Midbrain (tissue), 1 donor: ENCODE measurements around the gene OVOL3.
"Not testable (repeated sequence)": the region's sequence is repeated elsewhere in the genome, so short reads cannot be mapped to it uniquely, and the experiment has no call there.

Experiments
- DNase-seq: peaks from one replicate; lab custom pipeline; 2025; lab: John Stamatoyannopoulos, UW

The OVOL3 gene

GRCh38 chr19:36110487-36111199 is at the start of gene OVOL3:
TSS of gene OVOL3 (plus strand) at chr19:36111143. CDS start at chr19:36111203, 60 bp downstream.
- no peak for DNase-seq

- no peak for DNase-seq
Observed at GRCh38 chr19:36061367-36061766, 49.6 kb upstream of the OVOL3 start.

DNA sequence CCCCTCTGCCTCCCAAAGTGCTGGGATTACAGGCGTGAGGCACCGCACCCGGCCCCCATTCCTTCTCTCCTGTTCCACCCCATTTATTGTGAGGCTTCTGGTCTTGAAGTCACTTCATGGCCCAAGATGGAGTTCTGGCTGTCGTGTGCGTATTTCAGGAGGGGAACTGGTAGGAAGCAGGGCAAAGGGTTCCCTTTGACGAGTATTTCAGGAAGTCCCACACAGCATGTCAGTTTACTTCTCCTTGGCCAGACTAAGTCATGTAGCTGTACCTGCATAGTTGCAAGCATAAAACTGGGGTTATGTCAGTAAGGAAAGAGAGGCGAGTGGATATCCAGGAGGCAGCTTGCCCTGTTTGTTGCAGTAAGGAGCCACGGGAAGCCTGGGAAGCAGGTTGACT is 46.1 kb upstream of the OVOL3 start:
- DNase-seq, result no peak

DNA sequence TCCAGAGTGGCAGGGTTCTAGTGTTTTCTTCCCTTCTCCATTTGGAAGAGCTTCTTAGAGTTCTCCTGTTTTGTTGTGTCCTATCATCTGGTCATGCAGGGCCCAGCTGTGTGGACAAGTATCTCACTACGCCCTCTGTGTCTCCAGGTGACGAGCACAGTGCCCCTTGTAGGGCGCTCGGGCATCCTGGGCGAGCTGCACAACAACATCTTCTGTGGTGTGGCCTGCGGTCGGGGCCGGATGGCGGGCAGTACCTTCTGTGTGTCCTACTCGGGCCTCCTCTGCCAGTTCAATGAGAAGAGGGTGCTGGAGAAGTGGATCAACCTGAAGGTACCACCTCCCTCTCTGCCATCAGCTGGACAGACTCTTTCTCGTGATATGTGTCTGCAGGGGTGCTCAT is 43.3 kb upstream of the OVOL3 start:
- no peak for DNase-seq

GRCh38 chr19:36068810-36069499 is 42.0 kb upstream of the OVOL3 start:
- not testable (repeated sequence) for DNase-seq

GRCh38 chr19:36072081-36072480 is 38.9 kb upstream of the OVOL3 start:
- DNase-seq, result no peak

DNA sequence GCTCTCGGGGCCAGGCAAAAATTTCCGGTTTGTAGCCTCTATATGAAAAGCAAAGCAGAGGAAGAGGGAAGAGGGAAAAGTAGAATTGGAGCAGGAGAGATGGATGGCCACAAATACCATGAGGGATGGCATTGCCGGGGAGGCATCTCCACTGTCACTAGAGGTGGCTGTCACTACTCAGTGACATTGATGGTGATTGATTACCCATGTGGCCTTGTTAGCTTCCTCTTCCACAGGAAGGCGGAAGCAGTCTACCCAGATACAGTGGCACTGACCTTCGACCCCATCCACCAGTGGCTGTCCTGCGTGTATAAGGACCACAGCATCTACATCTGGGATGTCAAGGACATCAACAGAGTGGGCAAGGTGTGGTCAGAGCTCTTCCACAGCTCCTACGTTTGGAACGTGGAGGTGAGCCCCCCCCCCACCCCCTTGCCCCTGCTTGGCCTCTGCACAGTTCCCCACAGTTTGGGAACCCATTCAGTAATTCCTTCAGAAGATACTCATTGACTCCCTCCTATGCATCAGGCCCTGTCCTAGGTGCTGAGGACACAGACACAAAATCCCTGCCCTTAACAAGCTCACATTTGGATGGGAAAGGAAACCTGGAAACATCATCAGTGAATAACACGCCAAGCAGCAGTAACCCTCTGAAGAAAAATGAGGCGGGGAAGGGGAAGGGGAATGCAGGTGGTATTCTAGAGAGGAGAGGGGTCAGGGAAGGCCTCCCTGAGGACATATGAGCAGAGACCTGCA is 37.6 kb upstream of the OVOL3 start:
- DNase-seq, result no peak

GRCh38 chr19:36079389-36079945 is 31.5 kb upstream of the OVOL3 start:
- DNase-seq, result no peak

DNA sequence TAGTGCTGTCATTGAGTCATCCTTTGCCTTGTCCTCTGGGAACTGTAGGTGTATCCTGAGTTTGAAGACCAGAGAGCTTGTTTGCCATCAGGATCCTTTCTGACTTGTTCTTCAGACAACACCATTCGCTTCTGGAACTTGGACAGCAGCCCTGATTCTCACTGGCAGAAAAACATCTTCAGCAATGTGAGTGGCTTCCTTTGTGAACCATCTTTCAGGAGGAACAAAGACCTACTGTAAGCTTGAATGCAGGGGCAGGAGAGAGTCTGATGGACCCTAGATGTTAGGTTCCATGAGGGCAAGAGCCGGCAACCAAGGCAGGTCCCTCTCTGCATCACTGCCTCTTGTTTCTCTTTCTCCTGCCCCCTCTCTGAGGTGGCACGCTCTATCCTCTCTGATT is 29.6 kb upstream of the OVOL3 start:
- peak; percentile 73 for DNase-seq

DNA sequence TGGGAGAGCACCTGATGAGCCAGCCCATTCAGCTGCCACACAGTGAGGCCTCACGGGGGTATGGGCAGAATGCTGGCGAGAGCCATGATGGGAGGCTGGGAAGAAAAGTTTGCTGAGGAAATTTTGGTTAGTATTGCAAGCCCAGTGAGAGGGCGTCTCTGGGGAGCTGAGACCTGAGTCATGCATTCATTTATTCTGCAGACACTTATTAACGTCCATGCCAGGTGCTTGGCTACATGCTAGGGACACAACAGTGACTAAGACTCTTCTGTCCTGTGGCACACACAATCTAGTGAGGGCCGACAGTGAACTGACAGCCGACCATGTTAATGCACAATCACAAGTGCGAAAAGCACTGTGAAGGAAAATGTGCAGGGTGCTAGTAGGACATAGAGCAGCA is 29.0 kb upstream of the OVOL3 start:
- DNase-seq, result no peak

DNA sequence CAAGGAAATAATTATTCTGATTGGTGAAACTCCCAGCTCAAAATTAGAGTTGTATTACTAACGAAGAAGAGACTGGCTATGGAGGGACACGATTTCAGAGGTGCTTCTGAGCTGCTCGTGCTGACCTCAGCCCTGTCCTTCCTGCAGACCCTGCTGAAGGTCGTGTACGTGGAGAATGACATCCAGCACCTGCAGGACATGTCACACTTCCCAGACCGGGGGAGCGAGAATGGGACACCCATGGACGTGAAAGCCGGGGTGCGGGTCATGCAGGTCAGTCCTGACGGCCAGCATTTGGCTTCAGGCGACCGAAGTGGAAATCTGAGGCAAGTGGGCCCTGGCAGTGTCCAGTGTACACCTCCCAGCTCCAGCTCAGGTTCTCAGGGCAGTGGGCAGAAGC is 28.0 kb upstream of the OVOL3 start:
- no peak for DNase-seq

- DNase-seq, result no peak
Observed at GRCh38 chr19:36084231-36085009, 26.5 kb upstream of the OVOL3 start.

- no peak for DNase-seq
Observed at GRCh38 chr19:36086326-36086725, 24.6 kb upstream of the OVOL3 start.

- no peak for DNase-seq
Observed at GRCh38 chr19:36089847-36090246, 21.1 kb upstream of the OVOL3 start.

DNA sequence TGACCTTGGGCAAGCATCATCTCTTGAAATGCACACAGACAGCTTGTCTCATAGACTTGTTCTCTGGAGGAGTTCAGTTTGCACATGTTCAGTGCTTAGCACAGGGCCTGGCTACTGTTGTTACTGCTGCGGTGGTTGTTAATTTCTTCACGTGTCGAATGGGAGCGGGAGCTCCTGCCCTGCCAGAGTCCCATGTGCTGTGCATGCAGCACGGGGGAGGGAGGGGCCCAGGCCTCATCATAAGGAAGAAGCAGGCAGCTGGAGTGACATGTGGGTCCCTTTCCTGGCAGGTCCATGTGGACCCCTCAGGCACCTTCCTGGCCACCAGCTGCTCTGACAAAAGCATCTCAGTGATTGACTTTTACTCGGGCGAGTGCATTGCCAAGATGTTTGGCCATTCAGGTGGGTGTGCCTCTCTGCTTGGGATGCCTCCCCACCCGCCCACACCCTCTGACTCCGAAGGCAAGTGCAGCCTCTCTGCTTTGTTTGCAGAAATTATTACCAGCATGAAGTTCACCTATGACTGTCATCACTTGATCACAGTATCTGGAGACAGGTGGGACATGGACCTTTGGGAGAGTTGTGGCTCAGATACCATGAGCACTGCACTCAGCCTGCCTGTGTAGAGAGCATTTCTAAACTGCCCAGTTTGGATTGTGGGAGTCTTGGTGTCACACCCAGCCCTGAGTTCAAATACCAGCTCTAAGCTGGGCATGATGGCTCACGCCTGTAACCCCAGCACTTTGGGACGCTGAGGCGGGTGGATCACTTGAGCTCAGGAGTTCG is 19.8 kb upstream of the OVOL3 start:
- no peak for DNase-seq

DNA sequence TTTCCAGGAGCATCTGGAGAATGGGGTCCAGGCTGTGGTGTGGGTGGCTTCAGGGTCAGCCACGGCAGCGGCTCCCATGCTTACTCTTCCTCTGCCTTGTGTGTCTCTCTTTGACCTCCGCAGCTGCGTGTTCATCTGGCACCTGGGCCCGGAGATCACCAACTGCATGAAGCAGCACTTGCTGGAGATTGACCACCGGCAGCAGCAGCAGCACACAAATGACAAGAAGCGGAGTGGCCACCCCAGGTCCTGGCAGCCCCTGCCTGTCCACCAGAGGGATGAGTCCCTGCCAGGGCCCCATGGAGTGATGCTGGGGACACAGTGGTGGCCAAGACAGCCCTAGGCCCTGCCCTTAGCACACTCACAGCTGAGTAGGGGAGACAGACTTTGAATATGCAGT is 18.4 kb upstream of the OVOL3 start:
- no peak for DNase-seq

- DNase-seq, result no peak
Observed at GRCh38 chr19:36093146-36093662, 17.7 kb upstream of the OVOL3 start.

DNA sequence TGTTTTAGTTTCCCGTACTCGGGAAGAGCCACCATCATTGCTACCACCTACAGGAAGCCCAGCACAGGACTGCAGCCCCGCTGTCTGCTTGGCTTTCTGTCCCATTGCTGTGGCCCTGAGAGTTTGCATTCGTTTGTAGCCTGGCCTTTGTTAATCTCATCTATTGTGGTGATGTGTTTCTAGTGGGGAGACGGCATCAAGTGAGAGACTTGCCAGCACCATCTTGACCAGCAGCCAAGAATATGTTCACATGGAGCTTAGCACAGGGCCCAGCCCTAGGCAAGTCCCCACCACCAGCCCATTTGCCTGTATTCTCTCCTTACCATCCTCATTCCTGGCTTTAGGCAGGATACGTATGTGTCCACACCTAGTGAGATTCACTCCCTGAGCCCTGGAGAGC is 17.3 kb upstream of the OVOL3 start:
- DNase-seq, result peak; percentile 67

- peak; percentile 90 for DNase-seq
Observed at GRCh38 chr19:36097036-36097435, 13.9 kb upstream of the OVOL3 start.

DNA sequence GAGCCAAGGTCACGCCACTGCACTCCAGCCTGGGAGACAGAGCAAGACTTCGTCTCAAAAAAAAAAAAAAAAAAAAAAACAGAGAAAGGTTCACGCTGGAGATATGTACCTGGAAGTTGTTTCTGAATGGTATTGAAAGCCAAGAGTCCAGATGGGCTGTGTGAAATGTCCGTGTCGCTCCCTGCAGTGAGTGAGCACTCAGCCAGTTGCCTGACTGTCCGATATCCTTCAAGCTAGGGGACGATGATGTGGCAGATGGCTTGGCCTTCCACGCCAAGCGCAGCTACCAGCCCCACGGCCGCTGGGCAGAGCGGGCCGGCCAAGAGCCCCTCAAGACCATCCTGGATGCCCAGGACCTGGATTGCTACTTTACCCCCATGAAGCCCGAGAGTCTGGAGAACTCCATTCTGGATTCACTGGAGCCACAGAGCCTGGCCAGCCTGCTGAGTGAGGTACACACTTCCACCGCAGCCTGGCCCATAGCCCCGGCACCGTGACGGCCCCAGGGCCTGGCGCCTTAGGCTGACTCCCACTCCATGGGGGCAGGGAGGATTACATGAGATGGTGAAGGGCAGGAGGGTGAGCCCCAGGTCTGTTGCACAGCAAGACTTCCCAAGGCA is 11.7 kb upstream of the OVOL3 start:
- DNase-seq, result no peak
